Calu3 (cell line): ENCODE data around the gene MAP4K3. TPM values are rescaled to one million over a fixed set of nuclear protein-coding genes. Genes with fewer than 3 reads are reported as not detected.

Experiments
- BruUV-seq: library from RNA; stranded (reverse); fragments of 400-500 nt; replicated peaks from 2 replicates; lab custom pipeline; 2021; lab: Mats Ljungman, UMichigan
- CTCF ChIA-PET: fragments of 300-600 bp; sonication (Branson Sonifier 250); formaldehyde crosslinking; loops from one replicate; lab custom pipeline; 2022; ENCODE audit warnings: antibody characterized with exemption; lab: Charles Lee
- DNase-seq: peaks from one replicate; pipeline ENCODE4 v3.0.0; 2022
- H3K27ac Mint-ChIP-seq: one replicate; pipeline ENCODE4 v1.8.0; 2022; ENCODE audit warnings: mixed read lengths; ENCODE audit not compliant: unreplicated experiment
- H3K27me3 Mint-ChIP-seq: one replicate; pipeline ENCODE4 v1.8.0; 2022; ENCODE audit warnings: mixed read lengths; ENCODE audit not compliant: unreplicated experiment
- H3K36me3 Mint-ChIP-seq: one replicate; pipeline ENCODE4 v1.8.0; 2022; ENCODE audit warnings: mild to moderate bottlenecking, moderate library complexity, mixed read lengths; ENCODE audit not compliant: insufficient read depth, unreplicated experiment
- H3K4me1 Mint-ChIP-seq: one replicate; pipeline ENCODE4 v1.8.0; 2022; ENCODE audit warnings: mild to moderate bottlenecking, low read depth, mixed read lengths; ENCODE audit not compliant: unreplicated experiment
- H3K4me3 Mint-ChIP-seq: one replicate; pipeline ENCODE4 v1.8.0; 2022; ENCODE audit warnings: mild to moderate bottlenecking, low read depth, moderate library complexity, mixed read lengths; ENCODE audit not compliant: unreplicated experiment
- H3K9me3 Mint-ChIP-seq: one replicate; pipeline ENCODE4 v1.8.0; 2022; ENCODE audit warnings: low read depth, mixed read lengths; ENCODE audit not compliant: unreplicated experiment
- intact Hi-C: fragments of 100-400 bp; cut with micrococcal nuclease; formaldehyde crosslinking; loops from one replicate; pipeline ENCODE4 v1.10.0; 2022; ENCODE audit not compliant: unreplicated experiment
- total RNA-seq: library from RNA; stranded (reverse); gene quantifications from 2 replicates; pipeline ENCODE4 v1.2.3, GENCODE V29; 2022
- TF ChIP-seq, protein P1 (sequence below): fragments of 200-600 bp; IDR thresholded peaks from one replicate; pipeline ENCODE4 v1.8.0; 2022; ENCODE audit warnings: antibody characterized with exemption; ENCODE audit not compliant: unreplicated experiment

The MAP4K3 gene
- total RNA-seq, 1 experiment from 2014 or later: 30.7 TPM

DNA sequence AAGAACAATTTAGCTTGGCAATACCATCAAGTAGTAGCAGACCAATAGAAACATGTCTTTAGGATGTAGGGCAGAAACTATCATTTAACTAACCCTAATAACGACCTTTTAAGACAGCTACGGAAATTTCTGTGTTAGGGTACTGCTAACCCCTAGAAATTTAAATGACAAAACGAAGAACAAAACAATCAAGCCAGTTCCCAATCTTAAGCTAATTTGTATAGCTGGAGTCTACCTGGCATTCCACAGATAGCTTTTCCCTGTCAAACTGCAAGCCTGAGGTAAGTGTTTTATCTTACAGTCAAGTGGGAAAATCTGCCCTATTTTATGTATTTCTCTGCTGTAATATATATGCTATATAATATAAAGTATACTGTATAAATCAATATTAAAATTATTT, 155.7 kb downstream of the MAP4K3 start:
- no peak overlapping the region for H3K4me3 Mint-ChIP-seq
- CTCF ChIA-PET: no interaction called here
- H3K4me1 Mint-ChIP-seq: no peaks in the 10 kb centered on the region
- no peaks in the 10 kb centered on the region for H3K27me3 Mint-ChIP-seq
- TF ChIP-seq, protein P1, sequence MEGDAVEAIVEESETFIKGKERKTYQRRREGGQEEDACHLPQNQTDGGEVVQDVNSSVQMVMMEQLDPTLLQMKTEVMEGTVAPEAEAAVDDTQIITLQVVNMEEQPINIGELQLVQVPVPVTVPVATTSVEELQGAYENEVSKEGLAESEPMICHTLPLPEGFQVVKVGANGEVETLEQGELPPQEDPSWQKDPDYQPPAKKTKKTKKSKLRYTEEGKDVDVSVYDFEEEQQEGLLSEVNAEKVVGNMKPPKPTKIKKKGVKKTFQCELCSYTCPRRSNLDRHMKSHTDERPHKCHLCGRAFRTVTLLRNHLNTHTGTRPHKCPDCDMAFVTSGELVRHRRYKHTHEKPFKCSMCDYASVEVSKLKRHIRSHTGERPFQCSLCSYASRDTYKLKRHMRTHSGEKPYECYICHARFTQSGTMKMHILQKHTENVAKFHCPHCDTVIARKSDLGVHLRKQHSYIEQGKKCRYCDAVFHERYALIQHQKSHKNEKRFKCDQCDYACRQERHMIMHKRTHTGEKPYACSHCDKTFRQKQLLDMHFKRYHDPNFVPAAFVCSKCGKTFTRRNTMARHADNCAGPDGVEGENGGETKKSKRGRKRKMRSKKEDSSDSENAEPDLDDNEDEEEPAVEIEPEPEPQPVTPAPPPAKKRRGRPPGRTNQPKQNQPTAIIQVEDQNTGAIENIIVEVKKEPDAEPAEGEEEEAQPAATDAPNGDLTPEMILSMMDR: no peak
- H3K9me3 Mint-ChIP-seq: no peaks in the 10 kb centered on the region
- no peak overlapping the region for H3K27ac Mint-ChIP-seq
- intact Hi-C loops: no loop called here
- BruUV-seq: no TSS peak
- peaks cover 9% of the 10 kb centered on the region for H3K36me3 Mint-ChIP-seq
- DNase-seq: no peak

DNA sequence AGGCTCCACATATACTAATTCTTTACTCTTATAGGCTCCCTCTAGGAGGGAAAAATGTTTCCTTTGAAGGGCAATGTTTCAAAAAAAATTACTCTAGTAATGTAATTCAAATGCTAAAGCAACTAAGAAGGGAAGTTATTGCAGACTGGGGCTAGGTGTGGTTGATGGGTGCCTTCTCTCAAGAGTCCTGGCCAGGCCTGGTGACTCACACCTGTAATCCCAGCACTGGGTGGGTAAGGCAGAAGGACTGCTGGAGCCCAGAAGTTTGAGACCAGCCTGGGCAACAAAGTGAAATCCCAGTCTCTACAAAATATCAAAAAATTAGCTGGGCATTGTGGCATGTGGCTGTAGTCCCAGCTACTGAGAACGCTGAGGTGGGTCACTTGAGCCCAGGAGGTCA, 162.1 kb downstream of the MAP4K3 start:
- peak; percentile 7 for DNase-seq
- Mint-ChIP-seq H3K4me1 (no peaks in the 10 kb centered on the region), H3K27ac (no peak overlapping the region), H3K27me3 (no peaks in the 10 kb centered on the region), H3K36me3 (peaks cover 15% of the 10 kb centered on the region), H3K4me3 (no peak overlapping the region), H3K9me3 (no peaks in the 10 kb centered on the region)
- CTCF ChIA-PET: no interaction called here
- no TSS peak for BruUV-seq
- intact Hi-C loops: no loop called here
- TF ChIP-seq, protein P1: no peak

DNA sequence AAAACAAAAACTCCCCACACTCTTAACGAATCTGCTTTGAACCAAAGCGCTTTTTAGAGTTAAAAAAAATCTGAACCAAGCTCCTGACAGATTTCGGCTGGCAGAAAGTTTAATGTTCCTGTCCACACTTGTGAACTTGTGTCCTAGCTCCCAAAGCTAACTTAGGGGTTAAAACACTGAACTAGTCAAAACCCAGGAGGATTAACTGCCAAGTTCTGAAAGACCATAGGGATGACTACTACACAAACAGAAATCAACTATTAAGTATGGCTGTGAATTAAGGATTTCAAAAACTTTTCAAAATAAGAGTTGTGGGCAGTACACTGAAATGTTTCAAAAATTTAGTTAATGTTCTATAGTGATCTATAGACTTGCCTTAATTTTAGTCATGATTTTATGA, 167.1 kb downstream of the MAP4K3 start:
- intact Hi-C loops: no loop called here
- Mint-ChIP-seq H3K9me3 (no peaks in the 10 kb centered on the region), H3K36me3 (peaks cover 12% of the 10 kb centered on the region), H3K4me1 (no peaks in the 10 kb centered on the region), H3K27ac (no peak overlapping the region), H3K27me3 (no peaks in the 10 kb centered on the region), H3K4me3 (no peak overlapping the region)
- BruUV-seq: no TSS peak
- TF ChIP-seq, protein P1: no peak
- CTCF ChIA-PET: no interaction called here
- DNase-seq: no peak

DNA sequence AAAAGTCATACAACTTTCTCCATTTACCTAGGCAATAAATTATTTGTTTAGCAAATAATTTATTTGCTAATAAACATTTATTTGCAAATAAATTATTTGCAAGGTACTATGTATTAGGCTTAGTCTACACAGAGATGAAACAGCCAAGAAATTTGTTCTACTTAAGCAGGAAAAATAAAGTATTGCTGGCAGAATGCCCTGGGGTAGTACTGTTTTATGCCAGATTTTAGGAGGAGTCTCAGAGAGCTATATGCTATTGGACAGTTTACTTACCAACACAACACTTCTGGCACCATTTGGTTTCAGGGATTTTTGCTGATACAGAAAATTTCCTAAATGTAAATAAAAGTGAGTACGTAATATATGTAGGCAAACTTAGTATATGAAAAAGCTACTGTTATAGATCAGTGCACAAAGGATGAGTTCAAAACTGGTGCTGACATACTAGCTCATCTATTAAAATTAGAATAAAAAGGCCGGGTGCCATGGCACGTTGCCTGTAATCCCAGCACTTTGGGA, 170.1 kb downstream of the MAP4K3 start:
- Mint-ChIP-seq H3K4me3 (no peak overlapping the region), H3K27me3 (no peaks in the 10 kb centered on the region), H3K4me1 (no peaks in the 10 kb centered on the region), H3K9me3 (no peaks in the 10 kb centered on the region), H3K27ac (no peak overlapping the region), H3K36me3 (peaks cover 12% of the 10 kb centered on the region)
- CTCF ChIA-PET: interaction anchor here (0.7 kb wide), 2 partner anchors 20 to 367 kb away, joined by 3 read pairs; no protein-coding TSS in a partner anchor
- intact Hi-C loops: no loop called here
- no peak for DNase-seq
- TF ChIP-seq, protein P1: no peak
- no TSS peak for BruUV-seq
